Ovary (tissue), 3 donors: Measurements from ENCODE around the gene IL12RB1.

Experiments
- CTCF ChIP-seq, 3 donors: fragments of 450-650 bp in 2 of 3; fragments of 200-600 bp in 1 of 3; IDR thresholded peaks; one replicate each; pipeline versions ENCODE4 v1.5.1 to v1.8.0; 2016 to 2022; ENCODE audit warnings: antibody characterized with exemption in 3 of 3, mild to moderate bottlenecking in 1 of 3
- POLR2A ChIP-seq: fragments of 450-650 bp; IDR thresholded peaks from one replicate; pipeline ENCODE4 v1.6.1; 2017; ENCODE audit warnings: antibody characterized with exemption, mild to moderate bottlenecking, moderate library complexity
- donor health status: DM: no; HTN: no; CAD: no.

- TF ChIP-seq CTCF (IDR thresholded peaks at IDR 0.05) (no peak), POLR2A (no peak)
Measured at GRCh38 chr19:18120127-18120526, 33.4 kb upstream of the IL12RB1 start.
